ENCODE measurements around the gene ENKD1. TPM values are rescaled to one million over a fixed set of nuclear protein-coding genes. Genes with fewer than 3 reads are reported as not detected.
"Not testable (repeated sequence)": the region's sequence is repeated elsewhere in the genome, so short reads cannot be mapped to it uniquely, and the experiment has no call there.

The ENKD1 gene
- total and polyA plus RNA-seq, 2 experiments from 2014 or later = 23.3 to 34.8 TPM

DNA sequence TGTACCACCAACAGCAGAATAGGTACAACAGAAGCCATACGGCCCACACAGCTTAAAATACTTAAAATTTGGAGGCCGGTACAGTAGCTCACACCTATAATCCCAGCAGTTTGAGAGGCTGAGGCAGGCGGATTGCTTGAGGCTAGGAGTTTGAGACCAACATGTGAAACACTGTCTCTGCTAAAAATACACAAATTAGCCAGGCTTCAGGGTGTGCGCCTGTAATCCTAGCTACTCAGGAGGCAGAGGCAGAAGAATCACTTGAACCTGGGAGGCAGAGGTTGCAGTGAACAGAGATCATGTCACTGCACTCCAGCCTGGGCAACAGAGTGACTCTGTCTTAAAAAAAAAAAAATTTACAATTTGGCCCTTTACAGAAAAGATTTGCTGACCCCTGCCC lies 35.6 kb upstream of the ENKD1 start:
- no peak for DNase-seq (ENCODE audit: low read depth in 1 of 2, low spot score in 1 of 2)
- Histone ChIP-seq H3K27ac (no peak overlapping the region), H3K4me3 (no peak overlapping the region), H3K36me3 (no peaks in the 10 kb centered on the region), H3K27me3 (peaks cover 68% of the 10 kb centered on the region), H3K9me3 (ENCODE audit: low read depth) (no peaks in the 10 kb centered on the region), H3K4me1 (ENCODE audit: low read depth) (no peaks in the 10 kb centered on the region)
- TF ChIP-seq, protein P1, sequence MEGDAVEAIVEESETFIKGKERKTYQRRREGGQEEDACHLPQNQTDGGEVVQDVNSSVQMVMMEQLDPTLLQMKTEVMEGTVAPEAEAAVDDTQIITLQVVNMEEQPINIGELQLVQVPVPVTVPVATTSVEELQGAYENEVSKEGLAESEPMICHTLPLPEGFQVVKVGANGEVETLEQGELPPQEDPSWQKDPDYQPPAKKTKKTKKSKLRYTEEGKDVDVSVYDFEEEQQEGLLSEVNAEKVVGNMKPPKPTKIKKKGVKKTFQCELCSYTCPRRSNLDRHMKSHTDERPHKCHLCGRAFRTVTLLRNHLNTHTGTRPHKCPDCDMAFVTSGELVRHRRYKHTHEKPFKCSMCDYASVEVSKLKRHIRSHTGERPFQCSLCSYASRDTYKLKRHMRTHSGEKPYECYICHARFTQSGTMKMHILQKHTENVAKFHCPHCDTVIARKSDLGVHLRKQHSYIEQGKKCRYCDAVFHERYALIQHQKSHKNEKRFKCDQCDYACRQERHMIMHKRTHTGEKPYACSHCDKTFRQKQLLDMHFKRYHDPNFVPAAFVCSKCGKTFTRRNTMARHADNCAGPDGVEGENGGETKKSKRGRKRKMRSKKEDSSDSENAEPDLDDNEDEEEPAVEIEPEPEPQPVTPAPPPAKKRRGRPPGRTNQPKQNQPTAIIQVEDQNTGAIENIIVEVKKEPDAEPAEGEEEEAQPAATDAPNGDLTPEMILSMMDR (IDR thresholded peaks at IDR 0.05; ENCODE audit: low read depth, low read length) = no peak

- TF ChIP-seq, protein P1 (IDR thresholded peaks at IDR 0.05; ENCODE audit: low read depth, low read length) = no peak
- H3K27ac ChIP-seq = no peak overlapping the region
Measured at GRCh38 chr16:67701420-67701819, 34.9 kb upstream of the ENKD1 start.

DNA sequence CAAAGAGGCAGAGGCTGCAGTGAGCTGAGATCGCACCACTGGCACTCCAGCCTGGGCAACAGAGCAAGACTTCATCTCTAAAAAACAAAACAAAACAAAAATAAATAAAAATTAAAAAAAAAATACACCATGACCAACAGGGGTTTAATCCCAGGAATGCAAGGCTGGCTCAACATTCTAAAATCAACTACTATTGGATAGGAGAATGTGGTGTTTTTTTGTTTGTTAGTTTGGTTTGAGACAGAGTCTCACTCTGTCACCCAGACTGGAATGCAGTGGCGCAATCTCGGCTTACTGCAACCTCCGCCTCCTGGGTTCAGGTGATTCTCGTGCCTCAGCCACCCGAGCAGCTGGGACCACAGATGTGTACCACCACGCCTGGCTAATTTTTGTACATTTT lies 32.7 kb upstream of the ENKD1 start:
- DNase-seq (ENCODE audit: low read depth in 1 of 2, low spot score in 1 of 2) = no peak
- Histone ChIP-seq H3K36me3 (no peaks in the 10 kb centered on the region), H3K9me3 (ENCODE audit: low read depth) (no peaks in the 10 kb centered on the region), H3K4me1 (ENCODE audit: low read depth) (no peaks in the 10 kb centered on the region), H3K27me3 (peaks cover 74% of the 10 kb centered on the region), H3K27ac (no peak overlapping the region), H3K4me3 (no peak overlapping the region)
- TF ChIP-seq, protein P1 (IDR thresholded peaks at IDR 0.05; ENCODE audit: low read depth, low read length) = no peak

More at GRCh38 chr16:67701420-67701819, 34.9 kb upstream of the ENKD1 start:
- H3K36me3 ChIP-seq = no peaks in the 10 kb centered on the region
- H3K4me3 ChIP-seq = no peak overlapping the region
- no peaks in the 10 kb centered on the region for H3K4me1 ChIP-seq (ENCODE audit: low read depth)
- DNase-seq (ENCODE audit: low read depth in 1 of 2, low spot score in 1 of 2) = no peak
- H3K9me3 ChIP-seq (ENCODE audit: low read depth) = no peaks in the 10 kb centered on the region
- H3K27me3 ChIP-seq = peaks cover 73% of the 10 kb centered on the region

DNA sequence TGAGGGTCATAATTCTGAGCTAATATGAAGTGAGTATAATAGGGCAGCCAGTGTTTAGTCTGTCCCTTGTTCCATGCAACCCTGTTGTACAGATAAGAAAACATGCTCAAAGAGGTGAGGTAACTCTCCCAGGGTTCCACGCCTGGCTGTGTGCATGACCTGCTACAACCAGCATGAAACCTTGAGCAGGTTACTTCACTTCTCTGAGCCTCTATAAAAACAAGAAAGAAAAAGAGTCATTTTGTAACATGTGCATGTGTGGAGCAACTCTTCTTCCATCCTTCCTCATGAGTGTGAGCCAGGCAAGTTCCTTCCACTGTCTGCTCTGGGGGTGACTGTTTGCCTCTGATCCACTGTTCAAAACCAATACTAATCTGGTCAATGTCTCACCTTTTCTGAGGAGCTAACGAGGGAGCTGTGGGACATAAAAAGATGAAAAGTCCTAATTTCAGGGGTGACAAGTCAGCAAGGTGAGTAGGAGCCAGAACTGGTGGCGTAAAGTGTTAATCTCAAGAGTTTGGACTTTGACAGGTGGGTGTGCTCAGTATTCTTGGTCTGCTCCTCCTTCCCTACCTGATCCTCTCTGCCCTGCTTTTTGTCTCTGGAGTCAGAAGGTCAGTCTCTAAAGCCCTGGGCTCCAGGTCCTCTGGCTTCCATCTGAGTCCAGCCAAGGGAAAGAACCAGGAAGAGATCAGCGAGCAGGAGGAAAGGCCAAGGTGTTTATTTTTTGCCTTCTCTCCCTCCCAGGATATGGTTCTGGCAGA lies 31.1 kb upstream of the ENKD1 start:
- peaks cover 74% of the 10 kb centered on the region for H3K27me3 ChIP-seq
- DNase-seq (ENCODE audit: low read depth in 1 of 2, low spot score in 1 of 2) = no peak
- H3K36me3 ChIP-seq = no peaks in the 10 kb centered on the region
- TF ChIP-seq, protein P1 (IDR thresholded peaks at IDR 0.05; ENCODE audit: low read depth, low read length) = no peak
- no peaks in the 10 kb centered on the region for H3K9me3 ChIP-seq (ENCODE audit: low read depth)
- H3K27ac ChIP-seq = no peak overlapping the region
- H3K4me3 ChIP-seq = no peak overlapping the region
- H3K4me1 ChIP-seq (ENCODE audit: low read depth) = no peaks in the 10 kb centered on the region

DNA sequence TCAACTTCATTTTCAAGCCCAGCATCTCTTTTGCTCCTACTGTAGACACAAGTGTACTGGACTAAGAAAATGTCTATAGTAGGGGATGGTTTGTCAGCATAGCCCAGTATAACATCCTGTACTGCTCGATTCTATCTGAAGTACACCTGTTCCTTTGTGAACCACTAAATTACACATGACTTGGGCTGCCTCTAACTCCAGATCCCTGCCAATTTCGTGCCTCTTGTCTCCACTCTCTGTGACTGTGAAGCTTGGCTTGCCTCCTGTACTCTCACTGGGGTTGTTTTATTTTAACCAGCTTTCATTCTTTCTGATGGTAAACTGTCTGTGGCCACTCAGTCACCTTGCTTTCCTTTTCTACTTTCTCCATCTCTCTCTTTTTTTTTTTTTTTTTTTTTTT lies 28.1 kb upstream of the ENKD1 start:
- TF ChIP-seq, protein P1 (IDR thresholded peaks at IDR 0.05; ENCODE audit: low read depth, low read length) = no peak
- Histone ChIP-seq H3K27me3 (peaks cover 90% of the 10 kb centered on the region), H3K9me3 (ENCODE audit: low read depth) (no peaks in the 10 kb centered on the region), H3K4me1 (ENCODE audit: low read depth) (no peaks in the 10 kb centered on the region), H3K36me3 (no peaks in the 10 kb centered on the region), H3K27ac (no peak overlapping the region), H3K4me3 (no peak overlapping the region)
- no peak for DNase-seq (ENCODE audit: low read depth in 1 of 2, low spot score in 1 of 2)

GRCh38 chr16:67693517-67694285 lies 27.2 kb upstream of the ENKD1 start:
- H3K9me3 ChIP-seq (ENCODE audit: low read depth); H3K36me3 ChIP-seq; H3K4me1 ChIP-seq (ENCODE audit: low read depth); H3K4me3 ChIP-seq; H3K27ac ChIP-seq: not testable (repeated sequence)
- H3K27me3 ChIP-seq = peaks cover 98% of the 10 kb centered on the region
- DNase-seq (ENCODE audit: low read depth in 1 of 2, low spot score in 1 of 2) = peak in 1 of 2 donors; percentile 10

All from cardiac muscle cell (in vitro differentiated cells and primary cell).